Measurements from ENCODE around the gene NR2C2. TPM values are rescaled to one million over a fixed set of nuclear protein-coding genes. Genes with fewer than 3 reads are reported as not detected.

Gene NR2C2
- total and polyA plus RNA-seq, 2 donors (not counting 1 experiment from before 2014, with no cell fraction given), result 22.8 to 96.9 TPM

GRCh38 chr3:14948609-14949038, 1.2 kb downstream of the NR2C2 start:
- Mint-ChIP-seq H3K4me1 (peaks cover 48% of the 10 kb centered on the region), H3K27ac (peak overlapping the region; percentile 100), H3K27me3 (no peaks in the 10 kb centered on the region), H3K4me3 (peak overlapping the region; percentile 99), H3K9me3 (ENCODE audit: insufficient read depth) (no peaks in the 10 kb centered on the region)
- Histone ChIP-seq H3K27me3 (replicated peaks in 1 of 4; ENCODE audit: control extremely low read depth in 1 of 4, control insufficient read depth in 3 of 4, insufficient read depth in 4 of 4, low read length in 3 of 4) (no peaks in the 10 kb centered on the region), H3K27ac (ENCODE audit: low read length in 2 of 2) (peak overlapping the region; percentile 43 to 98), H3K9me3 (ENCODE audit: control extremely low read depth in 1 of 3, control insufficient read depth in 2 of 3, insufficient read depth in 1 of 3, low read length in 2 of 3) (no peaks in the 10 kb centered on the region), H3K4me2 (replicated peaks; ENCODE audit: low read depth, low read length, poor library complexity, severe bottlenecking) (peak overlapping the region; percentile 96), H3K4me1 (ENCODE audit: control insufficient read depth in 2 of 2, insufficient read depth in 2 of 2, low read length in 2 of 2) (peaks cover 25 to 29% of the 10 kb centered on the region in 2 donors), H4K20me1 (ENCODE audit: control insufficient read depth, insufficient read depth, low read length, poor library complexity, severe bottlenecking) (peaks cover 27% of the 10 kb centered on the region), H3K79me2 (ENCODE audit: control insufficient read depth, insufficient read depth, low read length) (peaks cover 85% of the 10 kb centered on the region), H3K4me3 (ENCODE audit: control extremely low read depth in 1 of 5, extremely low read depth in 1 of 5, insufficient read depth in 1 of 5, low read depth in 2 of 5, low read length in 4 of 5) (peak overlapping the region; percentile 73 to 100 (median 94)), H3K9ac (ENCODE audit: low read length) (peak overlapping the region; percentile 98), H2AFZ (ENCODE audit: insufficient read depth, low read depth, low read length, poor library complexity, severe bottlenecking) (peak overlapping the region; percentile 90), H3K36me3 (replicated peaks in 1 of 2; ENCODE audit: control extremely low read depth in 1 of 2, control insufficient read depth in 1 of 2, extremely low read depth in 1 of 2, insufficient read depth in 2 of 2, low read length in 1 of 2) (peaks cover 6 to 19% of the 10 kb centered on the region in 2 experiments)
- intact Hi-C loops (cut with micrococcal nuclease), result loop anchor here (1.0 to 5.0 kb wide), 7 partner anchors 41 to 1836 kb away; partner anchors contain the start of genes CAPN7, DPH3, LSM3 and MRPS25
- ChIA-PET POLR2A (interaction anchor here (0.6 to 1.3 kb wide), 6 partner anchors 33 to 1839 kb away, joined by 3 to 13 read pairs (median 7); partner anchors contain the start of genes CCDC174 and RBSN), CTCF (interaction anchor here (0.8 kb wide), 1 partner anchor 32 kb away, joined by 3 read pairs; no protein-coding TSS in a partner anchor)
- TF ChIP-seq EZH2 (IDR thresholded peaks at IDR 0.05; ENCODE audit: borderline replicate concordance, insufficient read depth, low read depth, low read length, poor library complexity, severe bottlenecking), result no peak
- TF ChIP-seq, protein P1, sequence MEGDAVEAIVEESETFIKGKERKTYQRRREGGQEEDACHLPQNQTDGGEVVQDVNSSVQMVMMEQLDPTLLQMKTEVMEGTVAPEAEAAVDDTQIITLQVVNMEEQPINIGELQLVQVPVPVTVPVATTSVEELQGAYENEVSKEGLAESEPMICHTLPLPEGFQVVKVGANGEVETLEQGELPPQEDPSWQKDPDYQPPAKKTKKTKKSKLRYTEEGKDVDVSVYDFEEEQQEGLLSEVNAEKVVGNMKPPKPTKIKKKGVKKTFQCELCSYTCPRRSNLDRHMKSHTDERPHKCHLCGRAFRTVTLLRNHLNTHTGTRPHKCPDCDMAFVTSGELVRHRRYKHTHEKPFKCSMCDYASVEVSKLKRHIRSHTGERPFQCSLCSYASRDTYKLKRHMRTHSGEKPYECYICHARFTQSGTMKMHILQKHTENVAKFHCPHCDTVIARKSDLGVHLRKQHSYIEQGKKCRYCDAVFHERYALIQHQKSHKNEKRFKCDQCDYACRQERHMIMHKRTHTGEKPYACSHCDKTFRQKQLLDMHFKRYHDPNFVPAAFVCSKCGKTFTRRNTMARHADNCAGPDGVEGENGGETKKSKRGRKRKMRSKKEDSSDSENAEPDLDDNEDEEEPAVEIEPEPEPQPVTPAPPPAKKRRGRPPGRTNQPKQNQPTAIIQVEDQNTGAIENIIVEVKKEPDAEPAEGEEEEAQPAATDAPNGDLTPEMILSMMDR (IDR thresholded peaks at IDR 0.05), result no peak
- ATAC-seq (ENCODE audit: low read depth) (no peak), DNase-seq (no peak)
- 4% methylated on average over 23 of the region's 26 CpGs for WGBS (ENCODE audit: insufficient coverage)

DNA sequence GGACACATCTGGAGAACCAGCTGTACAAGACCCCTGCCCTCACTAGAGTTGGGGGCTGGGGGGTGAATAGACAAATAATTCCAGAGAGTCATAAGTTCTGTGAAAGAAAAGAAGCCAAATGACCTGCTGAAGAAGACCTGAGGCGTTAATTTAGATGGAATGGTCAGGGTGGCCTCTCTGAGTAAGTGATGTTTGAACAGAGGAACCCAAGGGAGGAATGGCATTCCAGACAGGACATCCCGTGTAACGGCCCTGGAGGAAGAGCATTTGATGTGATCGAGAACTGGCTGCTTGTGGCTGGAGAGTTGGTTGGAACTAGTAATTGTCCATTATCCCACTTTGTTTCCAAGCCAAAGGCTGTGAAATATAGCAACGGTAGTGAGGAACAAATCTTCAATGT, 1.7 kb downstream of the NR2C2 start:
- TF ChIP-seq, protein P1 (IDR thresholded peaks at IDR 0.05), result no peak
- no peak for TF ChIP-seq EZH2 (IDR thresholded peaks at IDR 0.05; ENCODE audit: borderline replicate concordance, insufficient read depth, low read depth, low read length, poor library complexity, severe bottlenecking)
- ChIA-PET POLR2A (interaction anchor here (1.3 kb wide), 1 partner anchor 298 kb away, joined by 9 read pairs; the partner anchor contains the start of gene CCDC174), CTCF (no interaction called here)
- peaks cover 85% of the 10 kb centered on the region for H3K79me2 ChIP-seq (ENCODE audit: control insufficient read depth, insufficient read depth, low read length)
- intact Hi-C loops (cut with micrococcal nuclease), result loop anchor here (2.0 to 5.0 kb wide), 3 partner anchors 258 to 1837 kb away; partner anchors contain the start of genes CAPN7, DPH3 and OXNAD1
- Mint-ChIP-seq H3K27me3 (no peaks in the 10 kb centered on the region), H3K9me3 (ENCODE audit: insufficient read depth) (no peaks in the 10 kb centered on the region), H3K4me3 (peak overlapping the region; percentile 99), H3K27ac (peak overlapping the region; percentile 100), H3K4me1 (peaks cover 46% of the 10 kb centered on the region)
- H3K4me2 ChIP-seq (replicated peaks; ENCODE audit: low read depth, low read length, poor library complexity, severe bottlenecking), result peak overlapping the region; percentile 96
- no peaks in the 10 kb centered on the region for H3K27me3 ChIP-seq (replicated peaks in 1 of 4; ENCODE audit: control extremely low read depth in 1 of 4, control insufficient read depth in 3 of 4, insufficient read depth in 4 of 4, low read length in 3 of 4)
- DNase-seq (peak; percentile 20), ATAC-seq (ENCODE audit: low read depth) (no peak)
- peak overlapping the region in 4 of 5 experiments; percentile 73 to 100 (median 88) for H3K4me3 ChIP-seq (ENCODE audit: control extremely low read depth in 1 of 5, extremely low read depth in 1 of 5, insufficient read depth in 1 of 5, low read depth in 2 of 5, low read length in 4 of 5)
- peaks cover 25 to 29% of the 10 kb centered on the region in 2 donors for H3K4me1 ChIP-seq (ENCODE audit: control insufficient read depth in 2 of 2, insufficient read depth in 2 of 2, low read length in 2 of 2)
- H3K9me3 ChIP-seq (ENCODE audit: control extremely low read depth in 1 of 3, control insufficient read depth in 2 of 3, insufficient read depth in 1 of 3, low read length in 2 of 3), result no peaks in the 10 kb centered on the region
- H3K27ac ChIP-seq (ENCODE audit: low read length in 2 of 2), result peak overlapping the region; percentile 43 to 98
- H2AFZ ChIP-seq (ENCODE audit: insufficient read depth, low read depth, low read length, poor library complexity, severe bottlenecking), result peak overlapping the region; percentile 90
- WGBS (ENCODE audit: insufficient coverage), result 44% methylated on average over 4 of the region's 5 CpGs
- H3K9ac ChIP-seq (ENCODE audit: low read length), result peak overlapping the region; percentile 98
- H3K36me3 ChIP-seq (replicated peaks in 1 of 2; ENCODE audit: control extremely low read depth in 1 of 2, control insufficient read depth in 1 of 2, extremely low read depth in 1 of 2, insufficient read depth in 2 of 2, low read length in 1 of 2), result peaks cover 6 to 15% of the 10 kb centered on the region in 2 experiments
- peaks cover 27% of the 10 kb centered on the region for H4K20me1 ChIP-seq (ENCODE audit: control insufficient read depth, insufficient read depth, low read length, poor library complexity, severe bottlenecking)

All from B cell (primary cell).